Right ventricle myocardium superior (tissue), 1 donor: ENCODE results near the gene HSPB2. TPM values are rescaled to one million over a fixed set of nuclear protein-coding genes. Genes with fewer than 3 reads are reported as not detected.

ENCODE experiments used
- ATAC-seq: fragments of 200-7000 bp; cut with Tn5 transposase; one replicate; pipeline ENCODE4 v1.9.1; 2020; ENCODE audit warnings: mild to moderate bottlenecking; ENCODE audit not compliant: poor library complexity
- DNase-seq: peaks from one replicate; pipeline ENCODE4 v3.0.0-alpha.2; 2020
- intact Hi-C: fragments of 100-400 bp; cut with DNase I; formaldehyde crosslinking; loops from one replicate; pipeline ENCODE4 v1.11.2; 2022
- total RNA-seq: library from RNA; stranded (reverse); fragmentation: NEBNext Ultra II Directional; extraction: Animal tissue kit (Norgen Biotek cat#: 25700); gene quantifications from one replicate; pipeline ENCODE4 v1.2.1, GENCODE V29; 2021
- donor health status: DM: no; HTN: yes; CAD: no; lungs with severe emphysema.

HSPB2 gene
- total RNA-seq, 1 donor from 2014 or later = 42.4 TPM

DNA sequence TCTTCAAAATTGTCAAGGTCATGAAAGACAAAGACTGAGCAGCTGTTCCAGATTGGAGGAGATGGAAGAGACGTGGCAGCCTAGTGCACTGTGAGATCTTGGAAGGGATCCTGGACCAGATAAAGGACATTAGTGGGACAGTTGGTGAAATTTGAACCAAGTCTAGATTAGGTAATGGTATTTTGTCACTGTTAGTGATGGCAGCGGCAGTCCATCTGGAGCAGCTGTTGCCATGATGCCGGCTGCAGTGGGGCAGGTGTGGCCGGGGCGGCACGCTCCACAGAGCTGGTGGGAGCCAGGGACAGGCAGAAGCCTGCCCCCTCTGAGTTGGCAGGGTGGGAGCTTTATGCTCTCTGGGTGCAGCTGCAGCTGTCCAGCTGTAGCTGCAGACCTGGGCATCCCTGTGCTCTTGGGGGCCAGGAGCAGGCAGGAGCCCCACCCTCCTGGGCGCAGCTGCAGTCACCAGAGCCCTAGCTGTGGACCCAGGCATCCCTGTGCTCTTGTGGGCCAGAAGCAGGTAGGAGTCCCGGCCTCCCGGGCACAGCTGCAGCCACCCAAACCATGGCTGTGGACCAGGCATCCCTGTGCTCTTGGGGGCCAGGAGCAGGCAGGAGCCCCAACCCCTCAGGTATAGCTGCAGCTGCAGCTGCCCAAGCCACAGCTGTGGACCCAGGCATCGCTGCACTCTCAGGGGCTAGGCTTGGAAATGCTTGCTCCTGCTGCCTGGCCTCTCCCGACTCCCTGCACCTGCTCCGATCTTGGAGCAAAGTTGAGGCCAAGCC, 45.3 kb downstream of the HSPB2 start:
- ATAC-seq (peak; percentile 58), DNase-seq (no peak)
- intact Hi-C loops = no loop called here

DNA sequence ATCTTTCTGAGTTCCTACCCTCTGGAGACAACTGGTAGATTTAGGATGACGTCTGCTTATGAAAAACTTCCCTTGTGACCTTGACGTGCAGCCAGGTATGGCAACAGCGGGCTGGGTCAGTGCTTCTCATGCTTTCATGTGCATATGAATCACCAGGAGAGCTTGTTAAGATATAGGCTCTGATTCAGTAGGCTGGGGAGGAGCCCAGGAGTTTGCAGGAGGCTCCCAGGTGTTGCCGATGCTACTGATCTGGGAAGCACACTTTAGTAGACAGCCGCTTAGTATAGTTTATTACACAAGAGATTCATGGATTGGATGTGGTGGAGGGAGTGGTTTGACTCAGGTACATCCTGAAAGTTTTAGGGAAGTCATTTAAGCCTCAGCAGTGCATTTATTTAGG, 48.4 kb downstream of the HSPB2 start:
- ATAC-seq (no peak), DNase-seq (no peak)
- intact Hi-C loops = no loop called here

DNA sequence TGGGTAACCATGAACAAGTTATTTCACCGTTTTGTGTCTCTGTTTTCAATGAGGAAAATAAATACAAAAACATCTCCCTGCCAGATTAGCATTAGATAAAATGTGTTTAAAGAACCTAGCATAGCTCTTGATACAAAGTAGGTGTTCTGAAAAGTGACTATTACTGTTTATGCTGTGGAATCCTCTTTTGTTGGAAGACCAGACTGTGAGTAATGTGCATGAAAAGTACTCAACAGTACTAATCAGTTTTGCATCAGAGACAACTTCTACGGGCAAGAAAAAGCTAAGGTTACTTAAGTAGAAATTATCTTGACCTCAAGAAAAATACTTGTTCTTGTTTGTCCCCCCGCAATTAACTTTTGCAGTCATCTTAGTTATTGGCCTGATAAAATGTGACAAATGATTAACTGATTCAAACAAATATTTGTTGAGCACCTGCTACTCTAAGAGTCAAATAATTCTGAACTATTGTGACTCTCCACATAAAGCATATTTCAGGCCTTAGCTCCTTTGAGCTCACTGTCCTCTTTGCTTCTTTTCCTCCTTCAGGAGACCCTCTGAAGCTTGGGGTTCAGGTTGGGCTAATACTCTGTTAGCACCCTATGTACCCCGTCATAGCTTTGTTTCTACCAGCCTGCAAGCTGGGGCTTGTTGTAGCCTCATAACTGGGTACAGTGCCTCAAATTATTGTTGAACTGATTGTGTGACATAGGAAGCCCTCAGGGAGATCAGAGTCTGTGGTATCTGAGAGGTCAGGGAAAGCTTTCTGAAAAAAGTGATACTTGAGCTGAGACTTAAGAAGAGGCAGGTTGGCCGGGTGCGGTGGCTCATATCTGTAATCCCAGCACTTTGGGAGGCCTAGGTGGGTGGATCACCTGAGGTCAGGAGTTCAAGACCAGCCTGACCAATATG, 49.1 kb downstream of the HSPB2 start:
- intact Hi-C loops = no loop called here
- no peak for DNase-seq
- ATAC-seq = no peak

Other genes starting within 250 kb of the HSPB2 start
- 7.7 TPM for gene PPP2R1B, start 146.3 kb upstream of the HSPB2 start, total RNA-seq
- 12.4 TPM for gene ALG9, start 41.2 kb upstream of the HSPB2 start, total RNA-seq
- gene FDXACB1, start 33.6 kb upstream of the HSPB2 start, total RNA-seq = 0.86 TPM
- gene CFAP68, start 33.2 kb upstream of the HSPB2 start, total RNA-seq = 32.4 TPM
- gene CRYAB, start 964 bp upstream of the HSPB2 start, total RNA-seq = 6,403 TPM
- gene C11orf52, start 6.2 kb downstream of the HSPB2 start, total RNA-seq = 1.7 TPM
- 19.3 TPM for gene DIXDC1, start 24.6 kb downstream of the HSPB2 start, total RNA-seq
- gene DLAT, start 112.7 kb downstream of the HSPB2 start, total RNA-seq = 154 TPM
- 1.3 TPM for gene PIH1D2, start 161.3 kb downstream of the HSPB2 start, total RNA-seq
- gene NKAPD1, start 161.6 kb downstream of the HSPB2 start, total RNA-seq = 6.5 TPM
- 173 TPM for gene TIMM8B, start 174.0 kb downstream of the HSPB2 start, total RNA-seq
- gene SDHD, start 174.1 kb downstream of the HSPB2 start, total RNA-seq = 255 TPM